HEK293 (cell line): ENCODE data around the gene CNTN2.

Source experiments
- CTCF ChIA-PET: fragments of 350-600 bp; formaldehyde crosslinking; extraction: SDS; loops from one replicate; lab custom pipeline; 2021; ENCODE audit warnings: antibody characterized with exemption; lab: Yijun Ruan, JAX
- POLR2A ChIA-PET: fragments of 300-600 bp; formaldehyde crosslinking; extraction: SDS; loops from one replicate; lab custom pipeline; 2020; ENCODE audit warnings: antibody characterized with exemption, inconsistent platforms; lab: Yijun Ruan, JAX
- H3K27ac ChIP-seq: fragments of 200-500 bp; sonication (Bioruptor generic); 2 replicates; pipeline ENCODE4 v1.5.1; 2014; ENCODE audit warnings: low read depth, low read length, control low read depth, inconsistent platforms; ENCODE audit errors: extremely low read depth
- H3K36me3 ChIP-seq, 2 experiments: fragments of 200-500 bp in 1 of 2; sonication (Bioruptor generic) in 1 of 2; 1 replicate in 1 of 2; 2 replicates in 1 of 2; pipeline ENCODE4 v1.5.1; 2014 to 2017; ENCODE audit warnings: inconsistent platforms in 2 of 2, low read length in 2 of 2; ENCODE audit not compliant: control insufficient read depth in 2 of 2, insufficient read depth in 1 of 2
- H3K4me1 ChIP-seq: fragments of 200-500 bp; sonication (Bioruptor generic); 2 replicates; pipeline ENCODE4 v1.5.1; 2014; ENCODE audit warnings: mild to moderate bottlenecking, low read length, inconsistent platforms; ENCODE audit not compliant: control insufficient read depth, insufficient read depth
- H3K4me3 ChIP-seq: 2 replicates; pipeline ENCODE4 v1.5.1; 2011; ENCODE audit warnings: low read depth, mild to moderate bottlenecking, control low read depth, low read length, moderate library complexity
- H3K9me3 ChIP-seq: fragments of 200-500 bp; sonication (Bioruptor generic); 2 replicates; pipeline ENCODE4 v1.5.1; 2014; ENCODE audit warnings: low read depth, low read length, inconsistent platforms; ENCODE audit not compliant: control insufficient read depth, insufficient read depth
- GLIS2 ChIP-seq: fragments of 450-650 bp; formaldehyde crosslinking; IDR thresholded peaks from 2 replicates; pipeline ENCODE4 v1.5.1; 2016; ENCODE audit warnings: missing biosample characterization, missing genetic modification characterization
- HOXC10 ChIP-seq: sonication (generic); formaldehyde crosslinking; IDR thresholded peaks from 2 replicates; pipeline ENCODE4 v1.8.1; 2023; ENCODE audit warnings: mild to moderate bottlenecking, missing genetic modification reagents
- KLF8 ChIP-seq: fragments of 450-650 bp; formaldehyde crosslinking; IDR thresholded peaks from 2 replicates; pipeline ENCODE4 v1.5.1; 2016; ENCODE audit warnings: missing biosample characterization, missing genetic modification characterization
- MEIS1 ChIP-seq: sonication (generic); formaldehyde crosslinking; IDR thresholded peaks from 2 replicates; pipeline ENCODE4 v1.8.1; 2022; ENCODE audit warnings: missing genetic modification reagents, mild to moderate bottlenecking, borderline replicate concordance
- SCRT2 ChIP-seq: fragments of 450-650 bp; formaldehyde crosslinking; IDR thresholded peaks from 2 replicates; pipeline ENCODE4 v1.5.1; 2016; ENCODE audit warnings: missing biosample characterization, missing genetic modification characterization
- YY1 ChIP-seq: fragments of 450-650 bp; formaldehyde crosslinking; IDR thresholded peaks from 2 replicates; pipeline ENCODE4 v1.5.1; 2018; ENCODE audit warnings: missing biosample characterization, missing genetic modification characterization
- ZBTB7A ChIP-seq: fragments of 450-650 bp; formaldehyde crosslinking; IDR thresholded peaks from 2 replicates; pipeline ENCODE4 v1.5.1; 2016; ENCODE audit warnings: low read depth, missing biosample characterization, missing genetic modification characterization
- ZNF302 ChIP-seq: fragments of 450-650 bp; formaldehyde crosslinking; IDR thresholded peaks from 2 replicates; pipeline ENCODE4 v1.5.1; 2016; ENCODE audit warnings: missing biosample characterization, missing genetic modification characterization, low read depth
- ZNF335 ChIP-seq: fragments of 450-650 bp; formaldehyde crosslinking; conservative IDR thresholded peaks from 2 replicates; pipeline ENCODE4 v1.5.1; 2016; ENCODE audit warnings: missing biosample characterization, missing genetic modification characterization
- ZNF391 ChIP-seq: fragments of 450-650 bp; formaldehyde crosslinking; IDR thresholded peaks from 2 replicates; pipeline ENCODE4 v1.5.1; 2016; ENCODE audit warnings: low read depth, missing biosample characterization, missing genetic modification characterization, borderline replicate concordance
- ZNF404 ChIP-seq: fragments of 450-650 bp; formaldehyde crosslinking; IDR thresholded peaks from 2 replicates; pipeline ENCODE4 v1.5.1; 2017; ENCODE audit warnings: missing biosample characterization, missing genetic modification characterization
- ZNF426 ChIP-seq: fragments of 450-650 bp; formaldehyde crosslinking; IDR thresholded peaks from 2 replicates; pipeline ENCODE4 v1.5.1; 2017; ENCODE audit warnings: missing biosample characterization, missing genetic modification characterization, mild to moderate bottlenecking, inconsistent platforms, moderate library complexity
- ZNF621 ChIP-seq: fragments of 450-650 bp; formaldehyde crosslinking; IDR thresholded peaks from 2 replicates; pipeline ENCODE4 v1.5.1; 2017; ENCODE audit warnings: missing biosample characterization, missing genetic modification characterization
- ZNF626 ChIP-seq: fragments of 450-650 bp; sonication (Bioruptor Pico); formaldehyde crosslinking; IDR thresholded peaks from 2 replicates; pipeline ENCODE4 v1.5.1; 2018; ENCODE audit warnings: missing biosample characterization, missing genetic modification characterization, inconsistent platforms
- TF ChIP-seq, protein P1 (sequence below): fragments of 450-650 bp; formaldehyde crosslinking; IDR thresholded peaks from 2 replicates; pipeline ENCODE4 v1.5.1; 2016; ENCODE audit warnings: missing biosample characterization, missing genetic modification characterization
- TF ChIP-seq, protein P2 (sequence below): fragments of 450-650 bp; formaldehyde crosslinking; IDR thresholded peaks from 2 replicates; pipeline ENCODE4 v1.5.1; 2017; ENCODE audit warnings: missing biosample characterization, missing genetic modification characterization
- TF ChIP-seq, protein P3 (sequence below): fragments of 450-650 bp; formaldehyde crosslinking; IDR thresholded peaks from 2 replicates; pipeline ENCODE4 v1.5.1; 2016; ENCODE audit warnings: missing biosample characterization, missing genetic modification characterization
- TF ChIP-seq, protein P4 (sequence below): fragments of 450-650 bp; formaldehyde crosslinking; IDR thresholded peaks from 2 replicates; pipeline ENCODE4 v1.5.1; 2016; ENCODE audit warnings: missing biosample characterization, missing genetic modification characterization
- TF ChIP-seq, protein P5 (sequence below): fragments of 450-650 bp; formaldehyde crosslinking; IDR thresholded peaks from 2 replicates; pipeline ENCODE4 v1.5.1; 2016; ENCODE audit warnings: missing biosample characterization, missing genetic modification characterization

CNTN2 gene

DNA sequence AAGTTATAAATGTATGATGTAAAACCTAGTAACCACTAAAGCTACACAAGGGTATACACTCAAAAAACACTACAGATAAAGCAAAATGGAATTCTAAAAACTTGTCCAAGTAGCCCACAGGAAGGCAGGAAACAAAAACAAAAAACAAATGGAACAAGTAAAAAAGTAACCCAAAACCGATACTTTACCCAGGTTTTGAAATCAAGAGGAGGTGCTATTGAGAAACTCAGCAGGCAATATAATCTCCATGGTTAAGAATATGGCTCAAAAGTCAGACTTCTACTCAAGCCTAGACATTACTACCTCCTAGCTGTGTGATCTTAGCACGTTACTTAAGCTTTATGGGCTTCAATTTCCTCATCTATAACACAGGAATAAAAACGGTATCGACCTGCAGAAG, 65.5 kb downstream of the CNTN2 start:
- H3K9me3 ChIP-seq, result no peaks in the 10 kb centered on the region
- TF ChIP-seq, protein P1, sequence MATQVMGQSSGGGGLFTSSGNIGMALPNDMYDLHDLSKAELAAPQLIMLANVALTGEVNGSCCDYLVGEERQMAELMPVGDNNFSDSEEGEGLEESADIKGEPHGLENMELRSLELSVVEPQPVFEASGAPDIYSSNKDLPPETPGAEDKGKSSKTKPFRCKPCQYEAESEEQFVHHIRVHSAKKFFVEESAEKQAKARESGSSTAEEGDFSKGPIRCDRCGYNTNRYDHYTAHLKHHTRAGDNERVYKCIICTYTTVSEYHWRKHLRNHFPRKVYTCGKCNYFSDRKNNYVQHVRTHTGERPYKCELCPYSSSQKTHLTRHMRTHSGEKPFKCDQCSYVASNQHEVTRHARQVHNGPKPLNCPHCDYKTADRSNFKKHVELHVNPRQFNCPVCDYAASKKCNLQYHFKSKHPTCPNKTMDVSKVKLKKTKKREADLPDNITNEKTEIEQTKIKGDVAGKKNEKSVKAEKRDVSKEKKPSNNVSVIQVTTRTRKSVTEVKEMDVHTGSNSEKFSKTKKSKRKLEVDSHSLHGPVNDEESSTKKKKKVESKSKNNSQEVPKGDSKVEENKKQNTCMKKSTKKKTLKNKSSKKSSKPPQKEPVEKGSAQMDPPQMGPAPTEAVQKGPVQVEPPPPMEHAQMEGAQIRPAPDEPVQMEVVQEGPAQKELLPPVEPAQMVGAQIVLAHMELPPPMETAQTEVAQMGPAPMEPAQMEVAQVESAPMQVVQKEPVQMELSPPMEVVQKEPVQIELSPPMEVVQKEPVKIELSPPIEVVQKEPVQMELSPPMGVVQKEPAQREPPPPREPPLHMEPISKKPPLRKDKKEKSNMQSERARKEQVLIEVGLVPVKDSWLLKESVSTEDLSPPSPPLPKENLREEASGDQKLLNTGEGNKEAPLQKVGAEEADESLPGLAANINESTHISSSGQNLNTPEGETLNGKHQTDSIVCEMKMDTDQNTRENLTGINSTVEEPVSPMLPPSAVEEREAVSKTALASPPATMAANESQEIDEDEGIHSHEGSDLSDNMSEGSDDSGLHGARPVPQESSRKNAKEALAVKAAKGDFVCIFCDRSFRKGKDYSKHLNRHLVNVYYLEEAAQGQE (tag by site-specific recombination), result no peak
- TF ChIP-seq ZNF404 (no peak), ZNF626 (no peak), HOXC10 (no peak)
- TF ChIP-seq, protein P2, sequence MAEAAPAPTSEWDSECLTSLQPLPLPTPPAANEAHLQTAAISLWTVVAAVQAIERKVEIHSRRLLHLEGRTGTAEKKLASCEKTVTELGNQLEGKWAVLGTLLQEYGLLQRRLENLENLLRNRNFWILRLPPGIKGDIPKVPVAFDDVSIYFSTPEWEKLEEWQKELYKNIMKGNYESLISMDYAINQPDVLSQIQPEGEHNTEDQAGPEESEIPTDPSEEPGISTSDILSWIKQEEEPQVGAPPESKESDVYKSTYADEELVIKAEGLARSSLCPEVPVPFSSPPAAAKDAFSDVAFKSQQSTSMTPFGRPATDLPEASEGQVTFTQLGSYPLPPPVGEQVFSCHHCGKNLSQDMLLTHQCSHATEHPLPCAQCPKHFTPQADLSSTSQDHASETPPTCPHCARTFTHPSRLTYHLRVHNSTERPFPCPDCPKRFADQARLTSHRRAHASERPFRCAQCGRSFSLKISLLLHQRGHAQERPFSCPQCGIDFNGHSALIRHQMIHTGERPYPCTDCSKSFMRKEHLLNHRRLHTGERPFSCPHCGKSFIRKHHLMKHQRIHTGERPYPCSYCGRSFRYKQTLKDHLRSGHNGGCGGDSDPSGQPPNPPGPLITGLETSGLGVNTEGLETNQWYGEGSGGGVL (tag by site-specific recombination), result no peak
- TF ChIP-seq, protein P3, sequence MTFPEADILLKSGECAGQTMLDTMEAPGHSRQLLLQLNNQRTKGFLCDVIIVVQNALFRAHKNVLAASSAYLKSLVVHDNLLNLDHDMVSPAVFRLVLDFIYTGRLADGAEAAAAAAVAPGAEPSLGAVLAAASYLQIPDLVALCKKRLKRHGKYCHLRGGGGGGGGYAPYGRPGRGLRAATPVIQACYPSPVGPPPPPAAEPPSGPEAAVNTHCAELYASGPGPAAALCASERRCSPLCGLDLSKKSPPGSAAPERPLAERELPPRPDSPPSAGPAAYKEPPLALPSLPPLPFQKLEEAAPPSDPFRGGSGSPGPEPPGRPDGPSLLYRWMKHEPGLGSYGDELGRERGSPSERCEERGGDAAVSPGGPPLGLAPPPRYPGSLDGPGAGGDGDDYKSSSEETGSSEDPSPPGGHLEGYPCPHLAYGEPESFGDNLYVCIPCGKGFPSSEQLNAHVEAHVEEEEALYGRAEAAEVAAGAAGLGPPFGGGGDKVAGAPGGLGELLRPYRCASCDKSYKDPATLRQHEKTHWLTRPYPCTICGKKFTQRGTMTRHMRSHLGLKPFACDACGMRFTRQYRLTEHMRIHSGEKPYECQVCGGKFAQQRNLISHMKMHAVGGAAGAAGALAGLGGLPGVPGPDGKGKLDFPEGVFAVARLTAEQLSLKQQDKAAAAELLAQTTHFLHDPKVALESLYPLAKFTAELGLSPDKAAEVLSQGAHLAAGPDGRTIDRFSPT, result no peak
- TF ChIP-seq, all 188 proteins: peak for 0
- H3K27ac ChIP-seq, result no peak overlapping the region
- H3K36me3 ChIP-seq, result peaks cover 35 to 83% of the 10 kb centered on the region in 2 experiments
- POLR2A ChIA-PET, result no interaction called here
- no peaks in the 10 kb centered on the region for H3K4me1 ChIP-seq
- no peak overlapping the region for H3K4me3 ChIP-seq
- CTCF ChIA-PET, result interaction anchor here (1.3 to 1.6 kb wide), 2 partner anchors 33 to 148 kb away, joined by 4 to 6 read pairs; no protein-coding TSS in a partner anchor

DNA sequence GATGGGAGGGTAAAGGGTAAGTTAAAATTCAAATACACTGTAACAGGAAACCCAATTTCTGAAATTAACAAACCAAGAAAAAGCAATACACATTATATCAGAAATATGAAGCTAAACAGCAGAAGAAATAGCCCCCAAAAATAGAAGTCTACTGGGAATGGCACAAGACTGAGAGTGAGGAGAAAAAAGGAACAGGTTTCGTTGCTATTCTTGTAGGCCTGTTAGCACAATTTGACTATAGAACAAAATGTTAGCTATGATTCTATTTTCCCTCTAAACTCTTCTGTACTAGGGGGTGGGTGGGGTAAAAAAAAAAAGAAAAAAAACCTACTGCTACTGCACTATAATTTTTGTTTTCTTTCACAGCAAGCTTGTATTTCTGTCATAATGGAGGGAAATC, 66.3 kb downstream of the CNTN2 start:
- peaks cover 34 to 83% of the 10 kb centered on the region in 2 experiments for H3K36me3 ChIP-seq

More for the DNA sequence above, 66.3 kb downstream of the CNTN2 start:
- Histone ChIP-seq H3K4me1 (no peaks in the 10 kb centered on the region), H3K4me3 (no peak overlapping the region), H3K9me3 (no peaks in the 10 kb centered on the region)
- POLR2A ChIA-PET, result interaction anchor here (0.9 to 2.7 kb wide), 2 partner anchors 12 to 119 kb away, joined by 3 to 12 read pairs; partner anchors contain the start of genes RBBP5 and TMCC2
- TF ChIP-seq, protein P4, sequence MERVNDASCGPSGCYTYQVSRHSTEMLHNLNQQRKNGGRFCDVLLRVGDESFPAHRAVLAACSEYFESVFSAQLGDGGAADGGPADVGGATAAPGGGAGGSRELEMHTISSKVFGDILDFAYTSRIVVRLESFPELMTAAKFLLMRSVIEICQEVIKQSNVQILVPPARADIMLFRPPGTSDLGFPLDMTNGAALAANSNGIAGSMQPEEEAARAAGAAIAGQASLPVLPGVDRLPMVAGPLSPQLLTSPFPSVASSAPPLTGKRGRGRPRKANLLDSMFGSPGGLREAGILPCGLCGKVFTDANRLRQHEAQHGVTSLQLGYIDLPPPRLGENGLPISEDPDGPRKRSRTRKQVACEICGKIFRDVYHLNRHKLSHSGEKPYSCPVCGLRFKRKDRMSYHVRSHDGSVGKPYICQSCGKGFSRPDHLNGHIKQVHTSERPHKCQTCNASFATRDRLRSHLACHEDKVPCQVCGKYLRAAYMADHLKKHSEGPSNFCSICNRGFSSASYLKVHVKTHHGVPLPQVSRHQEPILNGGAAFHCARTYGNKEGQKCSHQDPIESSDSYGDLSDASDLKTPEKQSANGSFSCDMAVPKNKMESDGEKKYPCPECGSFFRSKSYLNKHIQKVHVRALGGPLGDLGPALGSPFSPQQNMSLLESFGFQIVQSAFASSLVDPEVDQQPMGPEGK (tag by site-specific recombination), result no peak
- TF ChIP-seq ZNF335 (tag by site-specific recombination) (no peak), HOXC10 (no peak), ZNF621 (tag by site-specific recombination) (no peak), ZNF426 (tag by site-specific recombination) (no peak), SCRT2 (tag by site-specific recombination) (no peak), GLIS2 (tag by site-specific recombination) (no peak), KLF8 (no peak), ZNF302 (tag by site-specific recombination) (no peak), ZBTB7A (tag by site-specific recombination) (no peak), ZNF391 (tag by site-specific recombination) (no peak), YY1 (tag by site-specific recombination) (no peak), MEIS1 (CRISPR knock-in tag) (no peak)
- TF ChIP-seq, protein P5, sequence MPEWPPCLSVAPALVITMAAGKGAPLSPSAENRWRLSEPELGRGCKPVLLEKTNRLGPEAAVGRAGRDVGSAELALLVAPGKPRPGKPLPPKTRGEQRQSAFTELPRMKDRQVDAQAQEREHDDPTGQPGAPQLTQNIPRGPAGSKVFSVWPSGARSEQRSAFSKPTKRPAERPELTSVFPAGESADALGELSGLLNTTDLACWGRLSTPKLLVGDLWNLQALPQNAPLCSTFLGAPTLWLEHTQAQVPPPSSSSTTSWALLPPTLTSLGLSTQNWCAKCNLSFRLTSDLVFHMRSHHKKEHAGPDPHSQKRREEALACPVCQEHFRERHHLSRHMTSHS (tag by site-specific recombination), result no peak
- TF ChIP-seq, all 188 proteins: peak for 0
- CTCF ChIA-PET, result interaction anchor here (0.7 to 2.2 kb wide), 7 partner anchors 10 to 572 kb away, joined by 3 to 9 read pairs (median 5); no protein-coding TSS in a partner anchor
- H3K27ac ChIP-seq, result no peak overlapping the region
